HG03432 (cell line): ENCODE data around the gene UBAC1.

Experiments used
- ATAC-seq: cut with Tn5 transposase; IDR thresholded peaks from one replicate; pipeline ENCODE4 v1.9.1; 2021; ENCODE audit warnings: mild to moderate bottlenecking, moderate library complexity; ENCODE audit not compliant: unreplicated experiment

Gene UBAC1

GRCh38 chr9:135885100-135885853, 75.9 kb downstream of the UBAC1 start:
- no peak for ATAC-seq

GRCh38 chr9:135884328-135885035, 76.7 kb downstream of the UBAC1 start:
- ATAC-seq: no peak

GRCh38 chr9:135883410-135884089, 77.6 kb downstream of the UBAC1 start:
- ATAC-seq: no peak
